ENCODE results near the gene USH1C. TPM values are rescaled to one million over a fixed set of nuclear protein-coding genes. Genes with fewer than 3 reads are reported as not detected.

The USH1C gene
- total and polyA plus RNA-seq, 2 of the 4 experiments (the other 2 are of a cell fraction), result not detected

- H3K23ac ChIP-seq (ENCODE audit: low read depth, low read length), result no peak overlapping the region
- in situ Hi-C loops (cut with MboI; ENCODE audit: low sequenced_read_pairs), result loop anchor here (25.0 kb wide), 1 partner anchor 574 kb away; no protein-coding TSS in a partner anchor
- H2BK5ac ChIP-seq (ENCODE audit: low read depth, low read length, poor library complexity, severe bottlenecking), result no peak overlapping the region
- dilution Hi-C loops (cut with HindIII; ENCODE audit: low sequenced_read_pairs, unreplicated experiment), result no loop called here
- no peak overlapping the region for H2AFZ ChIP-seq (replicated peaks; ENCODE audit: low read length, poor library complexity)
- H4K91ac ChIP-seq (ENCODE audit: insufficient read depth, low read depth, low read length), result no peak overlapping the region
- no peak overlapping the region for H2AK5ac ChIP-seq (ENCODE audit: low read depth, low read length)
- CTCF ChIA-PET, result no interaction called here
- no peaks in the 10 kb centered on the region for H3K9me3 ChIP-seq (ENCODE audit: control insufficient read depth, insufficient read depth, low read length)
- no peak overlapping the region for H2AK9ac ChIP-seq (replicated peaks; ENCODE audit: low read depth, low read length, poor library complexity)
- no peak overlapping the region for H4K5ac ChIP-seq (ENCODE audit: low read depth, low read length)
- DNase-seq (no peak), ATAC-seq (ENCODE audit: low read depth) (no peak)
- no peak overlapping the region for H3K4me3 ChIP-seq (ENCODE audit: insufficient read depth, low read depth, low read length)
- H3K4ac ChIP-seq (ENCODE audit: low read depth, low read length), result no peak overlapping the region
- WGBS, 2 experiments (ENCODE audit: extremely low coverage in 2 of 2, insufficient read length in 1 of 2), result 0% methylated on average over 1 of the region's 3 CpGs; no CpG with 5 or more reads in 1 of the 2 experiments
- H3K27ac ChIP-seq (ENCODE audit: insufficient read depth, low read length), result no peak overlapping the region
- no peak overlapping the region for H2BK20ac ChIP-seq (ENCODE audit: low read depth, low read length)
- no peaks in the 10 kb centered on the region for H3K4me1 ChIP-seq (ENCODE audit: control insufficient read depth, insufficient read depth, low read length)
- no peak overlapping the region for H3K4me2 ChIP-seq (ENCODE audit: low read depth, low read length)
- H4K20me1 ChIP-seq (ENCODE audit: insufficient read depth, low read length), result no peaks in the 10 kb centered on the region
- no peak overlapping the region for H3K18ac ChIP-seq (ENCODE audit: low read depth, low read length)
- POLR2A ChIA-PET (ENCODE audit: unreplicated experiment), result no interaction called here
- TF ChIP-seq RAD21 (IDR thresholded peaks at IDR 0.05; ENCODE audit: low read length) (no peak), CTCF (conservative IDR thresholded peaks at IDR 0.05; ENCODE audit: low read depth, low read length) (no peak), SMC3 (IDR thresholded peaks at IDR 0.05; ENCODE audit: low read depth, low read length) (no peak), POLR2A (IDR thresholded peaks at IDR 0.05; ENCODE audit: low read depth, low read length) (no peak), USF2 (IDR thresholded peaks at IDR 0.05; ENCODE audit: low read depth, low read length) (no peak), ELK1 (IDR thresholded peaks at IDR 0.05; ENCODE audit: borderline replicate concordance, low read depth, low read length) (no peak)
- no peak overlapping the region for H3K56ac ChIP-seq (ENCODE audit: extremely low read depth, insufficient read depth, low read length)
- H3K79me1 ChIP-seq (ENCODE audit: low read depth in 1 of 2, low read length in 2 of 2), result no peaks in the 10 kb centered on the region
- no TSS peak for BruUV-seq (replicated peaks)
- H3K9ac ChIP-seq (ENCODE audit: low read depth, low read length), result no peak overlapping the region
- no peak overlapping the region for H3K14ac ChIP-seq (replicated peaks; ENCODE audit: low read depth, low read length)
- H3K36me3 ChIP-seq (ENCODE audit: control insufficient read depth, insufficient read depth, low read length), result no peaks in the 10 kb centered on the region
- H3K27me3 ChIP-seq (ENCODE audit: control insufficient read depth, insufficient read depth, low read length), result peaks cover 20% of the 10 kb centered on the region
- no peak overlapping the region for H2BK120ac ChIP-seq (ENCODE audit: low read depth, low read length)
- H3K9me1 ChIP-seq (ENCODE audit: insufficient read depth, low read length), result no peaks in the 10 kb centered on the region; the same call in 1 of the 2 replicates
- intact Hi-C loops (cut with micrococcal nuclease), result no loop called here
- no peak overlapping the region for H4K8ac ChIP-seq (ENCODE audit: low read depth in 2 of 2, low read length in 2 of 2)
- no peak overlapping the region for H2BK15ac ChIP-seq (ENCODE audit: low read depth, low read length)
Observed at GRCh38 chr11:17511571-17511970, 32.6 kb downstream of the USH1C start.

Measured in IMR-90 (cell line).